GM23338 (cell line): ENCODE data around the gene EEF2KMT. TPM values are rescaled to one million over a fixed set of nuclear protein-coding genes. Genes with fewer than 3 reads are reported as not detected.

Experiments
- ATAC-seq: fragments of 200-7000 bp; cut with Tn5 transposase; 3 replicates; pipeline ENCODE4 v1.9.1; 2020
- DNase-seq: peaks from one replicate; pipeline ENCODE4 v3.0.0-alpha.2; 2015; ENCODE audit warnings: low spot score
- H2AFZ ChIP-seq: fragments of 200-600 bp; sonication (generic); 2 replicates; pipeline ENCODE4 v1.8.0; 2016; ENCODE audit warnings: antibody characterized with exemption, mild to moderate bottlenecking, moderate library complexity
- H3F3A ChIP-seq: fragments of 200-600 bp; sonication (generic); replicated peaks from 2 replicates; pipeline ENCODE4 v1.8.0; 2017; ENCODE audit warnings: antibody characterized with exemption, mixed run types, low read depth
- H3K27ac ChIP-seq: fragments of 200-600 bp; sonication (generic); 2 replicates; pipeline ENCODE4 v1.6.1; 2016; ENCODE audit warnings: low read depth
- H3K27me3 ChIP-seq: fragments of 200-600 bp; sonication (generic); 2 replicates; pipeline ENCODE4 v1.8.0; 2016; ENCODE audit warnings: mild to moderate bottlenecking, mixed run types, moderate library complexity; ENCODE audit not compliant: insufficient read depth
- H3K36me3 ChIP-seq: fragments of 200-600 bp; sonication (generic); 2 replicates; pipeline ENCODE4 v1.8.0; 2016; ENCODE audit warnings: mild to moderate bottlenecking; ENCODE audit not compliant: insufficient read depth
- H3K4me1 ChIP-seq: fragments of 200-600 bp; sonication (generic); 2 replicates; pipeline ENCODE4 v1.8.0; 2016; ENCODE audit warnings: mild to moderate bottlenecking, moderate library complexity; ENCODE audit not compliant: insufficient read depth
- H3K4me2 ChIP-seq: fragments of 200-600 bp; sonication (generic); 2 replicates; pipeline ENCODE4 v1.7.1; 2017; ENCODE audit warnings: mixed run types
- H3K4me3 ChIP-seq: fragments of 200-600 bp; sonication (generic); 2 replicates; pipeline ENCODE4 v1.6.1; 2016; ENCODE audit warnings: mixed run types
- H3K79me2 ChIP-seq: fragments of 200-600 bp; sonication (generic); replicated peaks from 2 replicates; pipeline ENCODE4 v1.8.0; 2017; ENCODE audit warnings: mild to moderate bottlenecking; ENCODE audit not compliant: insufficient read depth
- H3K9me2 ChIP-seq: fragments of 200-600 bp; sonication (generic); 2 replicates; pipeline ENCODE4 v1.8.0; 2017; ENCODE audit not compliant: insufficient read depth
- H4K20me1 ChIP-seq: fragments of 200-600 bp; sonication (generic); replicated peaks from 2 replicates; pipeline ENCODE4 v1.8.0; 2017; ENCODE audit warnings: mild to moderate bottlenecking; ENCODE audit not compliant: insufficient read depth
- H3K27ac Mint-ChIP-seq: 2 replicates; pipeline ENCODE4 v1.8.0; 2020; ENCODE audit warnings: inconsistent platforms, mild to moderate bottlenecking, moderate library complexity, mixed read lengths
- H3K27me3 Mint-ChIP-seq: 3 replicates; pipeline ENCODE4 v1.8.0; 2022; ENCODE audit warnings: low read depth, mild to moderate bottlenecking, moderate library complexity, mixed read lengths, inconsistent platforms; ENCODE audit not compliant: insufficient read depth, poor library complexity
- H3K36me3 Mint-ChIP-seq: 3 replicates; pipeline ENCODE4 v1.8.0; 2021; ENCODE audit warnings: low read depth, mild to moderate bottlenecking, inconsistent platforms, moderate library complexity, mixed read lengths
- H3K4me1 Mint-ChIP-seq: 3 replicates; pipeline ENCODE4 v1.8.0; 2020; ENCODE audit warnings: mild to moderate bottlenecking, inconsistent platforms, mixed read lengths
- H3K4me3 Mint-ChIP-seq: 3 replicates; pipeline ENCODE4 v1.8.0; 2021; ENCODE audit warnings: moderate library complexity, mild to moderate bottlenecking, inconsistent platforms, mixed read lengths
- H3K9me3 Mint-ChIP-seq: 3 replicates; pipeline ENCODE4 v1.8.0; 2020; ENCODE audit warnings: moderate library complexity, mild to moderate bottlenecking, inconsistent platforms, mixed read lengths
- CREB1 ChIP-seq: fragments of 250-450 bp; sonication (Bioruptor Pico); IDR thresholded peaks from 2 replicates; pipeline ENCODE4 v1.5.0; 2020; ENCODE audit warnings: low read depth, mild to moderate bottlenecking, moderate library complexity
- JUNB ChIP-seq: IDR thresholded peaks from one replicate; pipeline ENCODE4 v1.6.1; 2016; ENCODE audit warnings: antibody characterized with exemption; ENCODE audit not compliant: unreplicated experiment
- NANOG ChIP-seq: IDR thresholded peaks from 2 replicates; pipeline ENCODE4 v1.6.1; 2016; ENCODE audit warnings: antibody characterized with exemption, borderline replicate concordance
- POLR2AphosphoS5 ChIP-seq: IDR thresholded peaks from 2 replicates; pipeline ENCODE4 v1.6.1; 2016; ENCODE audit warnings: antibody characterized with exemption, low read depth
- STAT1 ChIP-seq: IDR thresholded peaks from one replicate; pipeline ENCODE4 v1.6.1; 2016; ENCODE audit warnings: antibody characterized with exemption; ENCODE audit not compliant: unreplicated experiment
- ZNF114 ChIP-seq: fragments of 250-450 bp; sonication (Bioruptor Pico); IDR thresholded peaks from 2 replicates; pipeline ENCODE4 v1.5.0; 2020; ENCODE audit warnings: mild to moderate bottlenecking, moderate library complexity
- ZNF331 ChIP-seq: fragments of 250-450 bp; sonication (Bioruptor Pico); IDR thresholded peaks from 2 replicates; pipeline ENCODE4 v1.5.0; 2020; ENCODE audit warnings: low read depth, mild to moderate bottlenecking, moderate library complexity
- polyA plus RNA-seq: library from polyadenylated mRNA; unstranded; fragments of >200 nt; fragmentation: Nextera tagmentation; extraction: Ambion mirVana; gene quantifications from 2 replicates; pipeline ENCODE4 v1.2.1, GENCODE V29; 2016
- total RNA-seq: library from RNA; depleted of rRNA; stranded (reverse); fragments of >200 nt; shearing (Covaris generic); gene quantifications from 2 replicates; pipeline ENCODE4 v1.2.3, GENCODE V29; 2014
- TF ChIP-seq, protein P1 (sequence below): IDR thresholded peaks from 2 replicates; pipeline ENCODE4 v1.6.1; 2016; ENCODE audit warnings: antibody characterized with exemption
- TF ChIP-seq, protein P2 (sequence below), 2 experiments: fragments of 200-600 bp in 1 of 2; sonication (generic) in 1 of 2; conservative IDR thresholded peaks; 2 replicates each; pipeline versions ENCODE4 v1.5.1 to v1.6.1; 2016 to 2017; ENCODE audit warnings: antibody characterized with exemption in 2 of 2, low read depth in 2 of 2, mild to moderate bottlenecking in 2 of 2, moderate library complexity in 1 of 2
- TF ChIP-seq, protein P3 (sequence below): fragments of 250-450 bp; sonication (Bioruptor Pico); IDR thresholded peaks from 2 replicates; pipeline ENCODE4 v1.5.0; 2020; ENCODE audit warnings: mild to moderate bottlenecking, moderate library complexity
- TF ChIP-seq, protein P4 (sequence below): IDR thresholded peaks from one replicate; pipeline ENCODE4 v1.6.1; 2018; ENCODE audit warnings: antibody characterized with exemption; ENCODE audit not compliant: unreplicated experiment

EEF2KMT gene
- total and polyA plus RNA-seq, 2 experiments from 2014 or later, result 24.0 to 37.1 TPM

DNA sequence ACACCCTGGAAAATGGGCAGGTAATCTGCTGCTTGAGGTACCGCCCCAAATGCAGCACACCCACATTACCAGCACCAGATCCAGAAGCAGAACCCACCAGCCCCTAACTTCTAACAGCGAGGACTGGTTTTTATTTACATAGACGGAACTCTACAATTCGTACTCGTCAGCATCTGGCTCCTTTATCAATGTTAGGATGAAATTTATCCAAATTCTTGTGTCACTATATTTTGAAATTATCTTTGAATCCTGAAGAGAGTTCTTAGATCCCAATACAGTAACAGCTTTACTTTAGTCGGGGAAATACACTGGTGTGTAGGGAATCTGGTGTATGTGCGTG, 26.3 kb downstream of the EEF2KMT start:
- ATAC-seq, result no peak
- Histone ChIP-seq H3K4me1 (peaks cover 7% of the 10 kb centered on the region), H3K9me2 (no peaks in the 10 kb centered on the region), H3K79me2 (peaks cover 35% of the 10 kb centered on the region), H3K4me3 (peak overlapping the region; percentile 94), H3F3A (no peaks in the 10 kb centered on the region; the same call in 1 of the 2 replicates), H3K36me3 (no peaks in the 10 kb centered on the region), H3K27me3 (no peaks in the 10 kb centered on the region), H2AFZ (peak overlapping the region; percentile 97), H3K27ac (no peak overlapping the region), H3K4me2 (peak overlapping the region; percentile 97; the same call in 1 of the 2 replicates), H4K20me1 (no peaks in the 10 kb centered on the region; the same call in 1 of the 2 replicates)
- Mint-ChIP-seq H3K27me3 (peaks cover 14% of the 10 kb centered on the region), H3K36me3 (peaks cover 21% of the 10 kb centered on the region), H3K27ac (no peak overlapping the region), H3K4me3 (peak overlapping the region; percentile 96), H3K9me3 (0 out of 3 replicates have a peak, but pooled peaks cover 3% of the 10 kb centered on the region), H3K4me1 (peaks cover 18% of the 10 kb centered on the region)
- TF ChIP-seq, protein P1, sequence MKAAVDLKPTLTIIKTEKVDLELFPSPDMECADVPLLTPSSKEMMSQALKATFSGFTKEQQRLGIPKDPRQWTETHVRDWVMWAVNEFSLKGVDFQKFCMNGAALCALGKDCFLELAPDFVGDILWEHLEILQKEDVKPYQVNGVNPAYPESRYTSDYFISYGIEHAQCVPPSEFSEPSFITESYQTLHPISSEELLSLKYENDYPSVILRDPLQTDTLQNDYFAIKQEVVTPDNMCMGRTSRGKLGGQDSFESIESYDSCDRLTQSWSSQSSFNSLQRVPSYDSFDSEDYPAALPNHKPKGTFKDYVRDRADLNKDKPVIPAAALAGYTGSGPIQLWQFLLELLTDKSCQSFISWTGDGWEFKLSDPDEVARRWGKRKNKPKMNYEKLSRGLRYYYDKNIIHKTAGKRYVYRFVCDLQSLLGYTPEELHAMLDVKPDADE, result no peak
- TF ChIP-seq STAT1 (no peak), JUNB (no peak), NANOG (no peak), ZNF331 (CRISPR knock-in tag) (no peak), POLR2AphosphoS5 (no peak), ZNF114 (CRISPR knock-in tag) (no peak), CREB1 (no peak)
- TF ChIP-seq, protein P2, sequence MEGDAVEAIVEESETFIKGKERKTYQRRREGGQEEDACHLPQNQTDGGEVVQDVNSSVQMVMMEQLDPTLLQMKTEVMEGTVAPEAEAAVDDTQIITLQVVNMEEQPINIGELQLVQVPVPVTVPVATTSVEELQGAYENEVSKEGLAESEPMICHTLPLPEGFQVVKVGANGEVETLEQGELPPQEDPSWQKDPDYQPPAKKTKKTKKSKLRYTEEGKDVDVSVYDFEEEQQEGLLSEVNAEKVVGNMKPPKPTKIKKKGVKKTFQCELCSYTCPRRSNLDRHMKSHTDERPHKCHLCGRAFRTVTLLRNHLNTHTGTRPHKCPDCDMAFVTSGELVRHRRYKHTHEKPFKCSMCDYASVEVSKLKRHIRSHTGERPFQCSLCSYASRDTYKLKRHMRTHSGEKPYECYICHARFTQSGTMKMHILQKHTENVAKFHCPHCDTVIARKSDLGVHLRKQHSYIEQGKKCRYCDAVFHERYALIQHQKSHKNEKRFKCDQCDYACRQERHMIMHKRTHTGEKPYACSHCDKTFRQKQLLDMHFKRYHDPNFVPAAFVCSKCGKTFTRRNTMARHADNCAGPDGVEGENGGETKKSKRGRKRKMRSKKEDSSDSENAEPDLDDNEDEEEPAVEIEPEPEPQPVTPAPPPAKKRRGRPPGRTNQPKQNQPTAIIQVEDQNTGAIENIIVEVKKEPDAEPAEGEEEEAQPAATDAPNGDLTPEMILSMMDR (conservative IDR thresholded peaks at IDR 0.05; ENCODE audit: low read depth in 2 of 2), result no peak
- TF ChIP-seq, protein P3, sequence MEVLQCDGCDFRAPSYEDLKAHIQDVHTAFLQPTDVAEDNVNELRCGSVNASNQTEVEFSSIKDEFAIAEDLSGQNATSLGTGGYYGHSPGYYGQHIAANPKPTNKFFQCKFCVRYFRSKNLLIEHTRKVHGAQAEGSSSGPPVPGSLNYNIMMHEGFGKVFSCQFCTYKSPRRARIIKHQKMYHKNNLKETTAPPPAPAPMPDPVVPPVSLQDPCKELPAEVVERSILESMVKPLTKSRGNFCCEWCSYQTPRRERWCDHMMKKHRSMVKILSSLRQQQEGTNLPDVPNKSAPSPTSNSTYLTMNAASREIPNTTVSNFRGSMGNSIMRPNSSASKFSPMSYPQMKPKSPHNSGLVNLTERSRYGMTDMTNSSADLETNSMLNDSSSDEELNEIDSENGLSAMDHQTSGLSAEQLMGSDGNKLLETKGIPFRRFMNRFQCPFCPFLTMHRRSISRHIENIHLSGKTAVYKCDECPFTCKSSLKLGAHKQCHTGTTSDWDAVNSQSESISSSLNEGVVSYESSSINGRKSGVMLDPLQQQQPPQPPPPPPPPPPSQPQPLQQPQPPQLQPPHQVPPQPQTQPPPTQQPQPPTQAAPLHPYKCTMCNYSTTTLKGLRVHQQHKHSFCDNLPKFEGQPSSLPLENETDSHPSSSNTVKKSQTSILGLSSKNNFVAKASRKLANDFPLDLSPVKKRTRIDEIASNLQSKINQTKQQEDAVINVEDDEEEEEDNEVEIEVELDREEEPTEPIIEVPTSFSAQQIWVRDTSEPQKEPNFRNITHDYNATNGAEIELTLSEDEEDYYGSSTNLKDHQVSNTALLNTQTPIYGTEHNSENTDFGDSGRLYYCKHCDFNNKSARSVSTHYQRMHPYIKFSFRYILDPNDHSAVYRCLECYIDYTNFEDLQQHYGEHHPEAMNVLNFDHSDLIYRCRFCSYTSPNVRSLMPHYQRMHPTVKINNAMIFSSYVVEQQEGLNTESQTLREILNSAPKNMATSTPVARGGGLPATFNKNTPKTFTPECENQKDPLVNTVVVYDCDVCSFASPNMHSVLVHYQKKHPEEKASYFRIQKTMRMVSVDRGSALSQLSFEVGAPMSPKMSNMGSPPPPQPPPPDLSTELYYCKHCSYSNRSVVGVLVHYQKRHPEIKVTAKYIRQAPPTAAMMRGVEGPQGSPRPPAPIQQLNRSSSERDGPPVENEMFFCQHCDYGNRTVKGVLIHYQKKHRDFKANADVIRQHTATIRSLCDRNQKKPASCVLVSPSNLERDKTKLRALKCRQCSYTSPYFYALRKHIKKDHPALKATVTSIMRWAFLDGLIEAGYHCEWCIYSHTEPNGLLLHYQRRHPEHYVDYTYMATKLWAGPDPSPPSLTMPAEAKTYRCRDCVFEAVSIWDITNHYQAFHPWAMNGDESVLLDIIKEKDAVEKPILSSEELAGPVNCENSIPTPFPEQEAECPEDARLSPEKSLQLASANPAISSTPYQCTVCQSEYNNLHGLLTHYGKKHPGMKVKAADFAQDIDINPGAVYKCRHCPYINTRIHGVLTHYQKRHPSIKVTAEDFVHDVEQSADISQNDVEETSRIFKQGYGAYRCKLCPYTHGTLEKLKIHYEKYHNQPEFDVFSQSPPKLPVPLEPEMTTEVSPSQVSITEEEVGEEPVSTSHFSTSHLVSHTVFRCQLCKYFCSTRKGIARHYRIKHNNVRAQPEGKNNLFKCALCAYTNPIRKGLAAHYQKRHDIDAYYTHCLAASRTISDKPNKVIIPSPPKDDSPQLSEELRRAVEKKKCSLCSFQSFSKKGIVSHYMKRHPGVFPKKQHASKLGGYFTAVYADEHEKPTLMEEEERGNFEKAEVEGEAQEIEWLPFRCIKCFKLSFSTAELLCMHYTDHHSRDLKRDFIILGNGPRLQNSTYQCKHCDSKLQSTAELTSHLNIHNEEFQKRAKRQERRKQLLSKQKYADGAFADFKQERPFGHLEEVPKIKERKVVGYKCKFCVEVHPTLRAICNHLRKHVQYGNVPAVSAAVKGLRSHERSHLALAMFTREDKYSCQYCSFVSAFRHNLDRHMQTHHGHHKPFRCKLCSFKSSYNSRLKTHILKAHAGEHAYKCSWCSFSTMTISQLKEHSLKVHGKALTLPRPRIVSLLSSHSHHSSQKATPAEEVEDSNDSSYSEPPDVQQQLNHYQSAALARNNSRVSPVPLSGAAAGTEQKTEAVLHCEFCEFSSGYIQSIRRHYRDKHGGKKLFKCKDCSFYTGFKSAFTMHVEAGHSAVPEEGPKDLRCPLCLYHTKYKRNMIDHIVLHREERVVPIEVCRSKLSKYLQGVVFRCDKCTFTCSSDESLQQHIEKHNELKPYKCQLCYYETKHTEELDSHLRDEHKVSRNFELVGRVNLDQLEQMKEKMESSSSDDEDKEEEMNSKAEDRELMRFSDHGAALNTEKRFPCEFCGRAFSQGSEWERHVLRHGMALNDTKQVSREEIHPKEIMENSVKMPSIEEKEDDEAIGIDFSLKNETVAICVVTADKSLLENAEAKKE, result no peak
- TF ChIP-seq, protein P4, sequence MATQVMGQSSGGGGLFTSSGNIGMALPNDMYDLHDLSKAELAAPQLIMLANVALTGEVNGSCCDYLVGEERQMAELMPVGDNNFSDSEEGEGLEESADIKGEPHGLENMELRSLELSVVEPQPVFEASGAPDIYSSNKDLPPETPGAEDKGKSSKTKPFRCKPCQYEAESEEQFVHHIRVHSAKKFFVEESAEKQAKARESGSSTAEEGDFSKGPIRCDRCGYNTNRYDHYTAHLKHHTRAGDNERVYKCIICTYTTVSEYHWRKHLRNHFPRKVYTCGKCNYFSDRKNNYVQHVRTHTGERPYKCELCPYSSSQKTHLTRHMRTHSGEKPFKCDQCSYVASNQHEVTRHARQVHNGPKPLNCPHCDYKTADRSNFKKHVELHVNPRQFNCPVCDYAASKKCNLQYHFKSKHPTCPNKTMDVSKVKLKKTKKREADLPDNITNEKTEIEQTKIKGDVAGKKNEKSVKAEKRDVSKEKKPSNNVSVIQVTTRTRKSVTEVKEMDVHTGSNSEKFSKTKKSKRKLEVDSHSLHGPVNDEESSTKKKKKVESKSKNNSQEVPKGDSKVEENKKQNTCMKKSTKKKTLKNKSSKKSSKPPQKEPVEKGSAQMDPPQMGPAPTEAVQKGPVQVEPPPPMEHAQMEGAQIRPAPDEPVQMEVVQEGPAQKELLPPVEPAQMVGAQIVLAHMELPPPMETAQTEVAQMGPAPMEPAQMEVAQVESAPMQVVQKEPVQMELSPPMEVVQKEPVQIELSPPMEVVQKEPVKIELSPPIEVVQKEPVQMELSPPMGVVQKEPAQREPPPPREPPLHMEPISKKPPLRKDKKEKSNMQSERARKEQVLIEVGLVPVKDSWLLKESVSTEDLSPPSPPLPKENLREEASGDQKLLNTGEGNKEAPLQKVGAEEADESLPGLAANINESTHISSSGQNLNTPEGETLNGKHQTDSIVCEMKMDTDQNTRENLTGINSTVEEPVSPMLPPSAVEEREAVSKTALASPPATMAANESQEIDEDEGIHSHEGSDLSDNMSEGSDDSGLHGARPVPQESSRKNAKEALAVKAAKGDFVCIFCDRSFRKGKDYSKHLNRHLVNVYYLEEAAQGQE, result no peak
- no peak for DNase-seq
